NOMO-1 treated with dmso at 0.1 percent for 144 hours (cell line): ENCODE results near the gene SVIL.
"Not testable (repeated sequence)": the region's sequence is repeated elsewhere in the genome, so short reads cannot be mapped to it uniquely, and the experiment has no call there.

Experiments used
- DNase-seq: peaks from one replicate; lab custom pipeline; 2025; ENCODE audit not compliant: unreplicated experiment; lab: John Stamatoyannopoulos, UW

The SVIL gene

DNA sequence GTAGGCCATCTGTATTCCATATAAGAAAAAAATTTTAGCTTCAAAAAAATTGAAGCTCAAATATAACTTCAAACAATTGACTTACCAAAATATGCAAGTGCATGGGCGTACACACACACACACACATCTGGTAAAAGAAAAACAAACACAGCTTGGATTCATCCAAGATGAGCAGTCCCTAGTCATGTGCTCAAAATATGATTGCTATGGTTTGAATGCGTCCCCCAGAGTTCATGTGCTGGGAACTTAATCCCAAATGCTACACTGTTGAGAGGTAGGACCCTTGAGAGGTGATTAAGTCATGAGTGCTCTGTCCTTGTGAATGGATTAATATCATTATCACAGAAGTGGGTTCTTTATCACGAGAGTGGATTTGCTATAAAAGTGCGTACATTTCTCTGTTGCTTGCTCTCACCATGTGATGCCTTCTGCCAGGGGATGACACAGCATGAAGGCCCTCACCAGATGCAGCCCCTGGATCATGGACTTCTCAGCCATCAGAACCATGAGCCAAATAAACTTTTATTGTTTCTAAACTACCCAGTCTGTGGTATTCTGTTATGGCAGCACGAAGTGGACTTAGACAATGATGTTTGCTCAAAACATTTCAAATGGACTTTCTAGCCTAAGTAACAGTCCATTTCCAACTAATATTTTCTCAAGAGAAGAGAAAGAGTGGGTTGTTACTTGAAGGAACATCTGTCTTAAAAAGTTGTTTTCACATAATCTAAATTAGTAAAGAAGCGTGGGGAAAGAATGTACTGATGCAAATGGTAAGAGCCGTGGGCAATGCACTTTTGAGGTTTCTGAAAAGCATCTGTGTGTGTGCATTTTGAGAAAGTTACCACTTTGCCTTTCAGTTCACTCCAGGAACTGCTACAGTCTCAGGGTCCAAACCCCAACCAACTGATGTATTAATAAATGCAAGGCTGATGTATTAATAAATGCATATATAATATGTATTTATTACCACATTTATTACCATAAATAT is 15.1 kb upstream of the SVIL start:
- no peak for DNase-seq

DNA sequence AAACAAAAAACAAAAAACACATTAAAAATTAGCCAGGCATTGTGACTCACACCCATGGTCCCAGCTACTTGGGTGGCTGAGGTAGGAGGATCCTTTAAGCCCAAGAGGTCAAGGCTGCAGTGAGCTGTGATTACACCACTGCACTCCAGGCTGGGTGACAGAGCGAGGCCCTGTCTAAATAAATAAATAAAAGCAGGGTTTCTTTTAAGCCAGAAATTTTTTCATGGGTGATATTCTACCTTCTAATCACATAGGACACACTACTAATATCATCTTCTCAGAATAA is 14.2 kb upstream of the SVIL start:
- DNase-seq, result no peak

DNA sequence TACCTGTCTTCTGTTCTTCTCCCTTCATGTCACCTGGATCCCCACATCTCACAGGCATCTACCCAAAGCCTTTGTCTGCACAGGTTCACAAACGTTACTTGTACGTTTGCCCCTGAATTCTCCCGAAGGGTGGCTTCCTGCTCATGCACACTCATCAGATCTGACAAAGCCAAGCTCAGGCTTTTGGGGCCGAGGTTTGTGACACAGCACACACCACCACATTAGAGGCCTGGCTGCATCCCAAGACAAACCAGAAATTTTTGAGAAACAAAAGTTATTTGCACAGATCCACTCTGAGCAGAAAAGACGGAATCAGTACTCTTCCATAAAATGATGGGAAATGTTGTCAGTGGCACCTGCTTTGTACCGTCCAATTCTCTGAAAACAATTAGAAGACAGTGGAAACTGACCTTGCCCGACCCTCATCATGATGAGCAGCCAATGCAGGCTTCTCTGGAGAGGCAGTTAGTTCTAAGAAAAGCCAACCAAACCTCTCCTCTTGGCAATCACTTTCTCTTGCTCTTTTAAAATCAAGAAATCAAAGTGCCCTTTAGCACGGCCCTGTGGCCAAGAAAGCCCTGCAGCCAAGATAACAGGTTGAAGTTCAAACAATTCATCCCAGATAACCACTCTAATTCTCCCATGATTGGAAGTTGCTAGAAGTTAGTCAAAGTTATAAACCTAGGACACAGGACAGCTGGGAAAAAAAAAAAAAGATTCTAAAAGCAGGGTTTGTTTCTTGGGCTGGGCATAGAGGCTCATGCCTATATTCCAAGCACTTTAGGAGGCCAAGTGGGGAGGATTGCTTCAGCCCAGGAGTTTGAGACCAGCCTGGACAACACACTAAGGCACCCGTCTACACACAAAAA is 13.6 kb upstream of the SVIL start:
- no peak for DNase-seq

DNA sequence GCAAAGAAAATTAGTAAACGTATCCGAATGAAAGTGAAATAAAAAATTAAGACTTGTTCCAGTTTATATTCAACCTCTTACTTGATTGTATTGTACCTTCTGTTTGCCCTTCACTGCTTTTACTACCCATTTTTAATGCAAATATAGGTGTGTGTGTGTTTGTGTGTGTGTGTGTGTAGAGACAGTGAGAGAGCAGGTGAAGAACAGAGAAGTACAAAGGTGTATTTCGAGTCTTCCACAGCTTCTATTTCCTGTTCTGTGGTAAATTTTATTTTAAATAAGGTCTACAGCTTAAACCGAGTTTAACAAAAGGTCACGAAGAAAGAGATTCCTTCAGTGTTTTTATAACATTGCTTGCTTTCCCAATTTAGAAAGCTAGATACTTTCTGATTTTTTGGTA is 12.7 kb upstream of the SVIL start:
- no peak for DNase-seq

DNA sequence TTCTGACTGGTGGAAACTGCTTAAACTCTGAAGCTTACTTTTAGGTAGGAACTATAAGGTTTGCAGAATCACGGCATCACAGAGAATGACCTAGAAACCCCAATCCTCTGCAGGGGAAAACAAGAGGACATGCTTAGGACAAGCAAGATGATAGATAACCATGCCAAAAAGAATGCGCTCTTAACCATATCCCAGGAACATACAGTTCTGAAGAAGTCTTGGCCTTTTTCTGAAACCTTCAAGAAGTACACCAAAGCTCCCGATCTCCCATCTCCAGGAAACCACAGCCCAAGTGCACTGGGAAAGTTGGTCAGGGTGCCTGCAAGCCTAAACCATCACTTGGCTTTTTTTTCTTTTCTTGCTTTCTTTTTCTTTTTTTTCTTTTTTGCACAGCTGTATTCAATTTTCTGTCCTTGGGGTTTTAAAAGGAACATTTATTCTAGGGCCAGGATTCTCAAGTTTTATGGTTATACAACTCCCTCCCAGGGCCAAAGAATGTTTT is 12.2 kb upstream of the SVIL start:
- no peak for DNase-seq

DNA sequence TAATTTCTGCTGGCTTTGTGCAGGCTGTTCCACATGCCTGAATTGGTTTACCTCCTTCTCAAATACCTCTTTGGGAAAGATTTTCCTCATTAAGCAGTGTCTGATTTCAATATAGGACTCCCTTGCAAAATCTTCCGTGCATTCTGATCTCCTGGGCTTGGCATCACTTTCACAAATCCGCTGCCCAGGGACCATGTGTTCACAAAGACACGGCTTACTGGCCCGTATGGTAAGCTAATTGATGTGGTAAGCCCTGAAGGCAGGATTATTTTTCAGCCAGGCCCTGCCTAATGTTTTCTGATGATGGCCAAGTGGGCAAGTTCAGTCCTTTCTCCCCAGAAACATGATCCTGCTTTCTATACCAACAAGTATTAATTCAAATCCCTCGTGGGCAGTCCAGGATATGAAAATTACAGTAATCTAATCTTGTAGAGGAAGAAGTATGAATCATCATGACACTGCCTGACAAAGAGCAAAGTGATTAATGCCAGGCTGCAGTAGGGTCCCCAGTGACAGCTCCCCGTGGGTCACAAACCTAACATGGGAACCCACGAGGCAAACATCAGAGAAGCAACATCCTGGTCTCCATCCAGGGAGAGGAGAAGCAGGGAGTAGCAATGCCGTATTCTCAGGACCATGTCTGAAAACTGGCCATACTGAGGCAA is 11.6 kb upstream of the SVIL start:
- no peak for DNase-seq

DNA sequence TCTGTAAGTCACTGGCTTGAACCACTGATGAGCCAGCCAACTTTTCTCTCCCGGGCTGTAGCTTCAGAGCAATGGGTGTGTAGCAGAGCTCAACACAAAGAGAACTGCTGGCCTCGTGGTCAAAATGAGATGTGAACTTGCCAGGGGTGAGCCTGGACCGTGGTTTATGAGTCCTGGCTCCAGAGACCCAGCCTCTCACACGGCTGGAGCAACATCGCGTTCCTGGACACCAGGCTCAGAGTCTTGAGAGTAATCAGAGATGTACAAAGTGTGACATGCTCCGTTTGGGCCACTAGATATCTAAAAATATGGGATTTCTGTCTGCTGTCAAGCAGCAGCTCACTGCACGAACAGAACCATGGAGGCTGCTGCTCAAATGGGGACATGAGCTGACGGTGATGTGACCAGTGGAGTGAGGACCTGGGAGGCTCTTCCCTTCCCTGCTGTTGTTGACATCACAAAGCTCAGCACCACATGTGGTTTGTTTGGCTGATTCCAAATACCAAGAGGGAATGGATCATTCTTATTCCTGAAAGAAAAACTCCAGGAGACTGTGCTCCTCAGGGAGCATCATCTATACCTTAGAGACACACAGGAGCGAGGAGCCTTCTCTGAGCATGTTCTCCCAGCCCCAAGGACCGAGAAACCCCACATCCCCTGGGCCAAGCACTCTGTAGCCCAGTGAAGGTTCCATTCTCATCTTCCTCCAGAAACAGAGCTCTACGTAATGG is 9.2 kb upstream of the SVIL start:
- no peak for DNase-seq

DNA sequence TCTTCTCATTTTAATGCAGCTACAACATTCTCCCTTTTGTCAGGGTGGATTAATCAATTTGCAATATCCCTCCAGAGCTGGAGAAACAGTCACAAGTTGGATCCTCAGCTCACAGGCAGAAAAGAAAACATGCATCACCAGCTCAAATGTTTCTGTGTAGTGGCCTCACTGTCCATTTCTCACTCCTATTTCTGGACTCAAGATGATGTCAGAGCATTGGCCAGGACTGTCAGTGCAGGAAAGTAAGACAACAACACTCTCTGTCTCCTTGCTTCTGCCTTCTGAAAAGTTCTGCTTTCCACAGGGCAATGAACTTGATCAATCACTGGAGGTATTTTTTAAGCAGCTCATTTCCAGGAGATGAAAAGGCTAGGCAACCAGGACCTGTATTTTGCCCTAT is 8.2 kb upstream of the SVIL start:
- DNase-seq, result no peak

DNA sequence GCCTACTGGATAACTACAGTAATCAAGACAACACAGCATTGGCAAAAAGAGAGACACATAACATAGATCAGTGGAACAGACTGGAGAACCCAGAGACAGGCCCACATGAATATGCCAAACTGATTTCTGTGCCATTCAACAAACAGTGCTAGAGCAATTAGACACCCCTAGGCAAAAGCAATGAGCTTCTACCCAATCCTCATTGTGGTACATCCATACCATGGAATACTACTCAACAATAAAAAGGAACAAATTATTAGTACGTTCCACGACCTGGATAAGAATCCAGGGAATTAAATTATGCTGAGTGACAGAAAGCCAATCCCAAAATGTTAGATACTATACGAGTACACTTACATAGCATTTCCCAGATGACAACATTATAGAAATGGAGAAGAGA is 2.8 kb upstream of the SVIL start:
- no peak for DNase-seq

DNA sequence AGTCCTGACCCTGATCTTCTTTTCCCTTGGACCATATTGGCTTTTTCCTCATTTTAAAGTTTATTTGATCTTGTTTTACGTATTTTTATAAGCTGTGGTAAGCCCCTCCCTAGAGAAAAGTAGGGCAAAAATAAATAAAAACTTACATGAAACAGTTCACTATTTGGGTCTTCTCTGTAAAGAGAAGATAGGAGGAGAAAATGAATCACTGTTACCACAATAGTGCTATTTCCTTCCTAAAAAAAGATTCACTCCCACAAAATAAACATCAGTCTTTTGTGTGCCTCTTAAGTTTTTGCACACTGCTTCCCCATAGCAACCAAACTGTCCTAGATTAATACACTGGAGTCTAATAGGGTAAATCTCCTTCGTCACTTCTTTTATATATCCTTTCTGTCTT is 1.4 kb upstream of the SVIL start:
- DNase-seq, result peak; percentile 3

DNA sequence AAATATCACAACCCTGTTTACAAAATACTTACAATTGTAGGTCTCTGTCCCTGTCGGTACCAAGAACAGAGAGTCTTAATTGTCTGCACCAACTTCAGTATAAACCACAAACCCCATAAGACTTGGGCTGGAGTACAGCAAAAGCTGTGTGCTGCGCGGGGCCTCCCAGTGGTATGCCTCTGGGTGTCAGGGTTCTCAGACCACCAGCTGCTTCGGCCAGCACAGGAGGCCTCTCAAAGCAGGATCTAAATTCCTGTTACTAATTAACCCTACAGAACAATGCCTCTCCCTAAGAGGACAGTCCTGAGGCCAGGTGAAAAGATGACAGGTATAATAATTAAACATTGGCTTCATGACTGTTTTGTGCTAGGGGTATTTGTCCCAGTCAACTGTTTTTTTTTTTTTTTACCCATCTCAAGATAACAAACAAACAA is 957 bp upstream of the SVIL start:
- no peak for DNase-seq

DNA sequence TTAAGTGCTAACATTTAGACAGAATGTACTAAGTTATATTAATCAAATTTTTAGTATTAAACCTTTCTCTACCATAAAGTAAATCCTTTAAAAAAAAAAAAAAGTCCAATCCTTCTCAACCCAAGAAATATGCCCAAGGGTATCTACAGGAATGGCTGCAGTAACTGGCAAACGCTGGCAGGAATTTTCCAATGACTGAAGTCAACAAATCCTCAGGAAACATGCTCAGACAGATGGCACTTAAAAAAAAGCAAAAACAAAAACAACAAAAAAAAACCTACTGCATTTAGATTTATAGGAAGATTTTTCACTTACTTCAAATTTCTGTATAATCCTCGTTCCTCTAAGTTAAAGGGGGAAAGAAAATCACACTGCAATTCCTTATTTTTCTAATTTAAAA is 666 bp downstream of the SVIL start:
- no peak for DNase-seq

DNA sequence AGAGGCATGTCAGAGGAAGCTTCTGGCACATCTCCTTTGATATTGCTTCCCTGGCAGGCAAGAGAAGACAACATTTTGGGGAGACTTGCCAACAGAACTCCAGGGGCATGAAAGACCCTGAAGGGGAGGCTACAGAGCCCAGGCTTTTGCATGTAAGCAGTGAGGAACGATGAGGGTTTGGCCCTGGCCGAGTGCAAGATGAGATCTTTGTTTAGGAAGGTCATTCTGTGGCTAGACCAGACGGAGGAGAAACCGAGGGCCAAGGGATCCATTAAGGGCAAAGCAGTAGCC is 3.8 kb downstream of the SVIL start:
- DNase-seq, result no peak

DNA sequence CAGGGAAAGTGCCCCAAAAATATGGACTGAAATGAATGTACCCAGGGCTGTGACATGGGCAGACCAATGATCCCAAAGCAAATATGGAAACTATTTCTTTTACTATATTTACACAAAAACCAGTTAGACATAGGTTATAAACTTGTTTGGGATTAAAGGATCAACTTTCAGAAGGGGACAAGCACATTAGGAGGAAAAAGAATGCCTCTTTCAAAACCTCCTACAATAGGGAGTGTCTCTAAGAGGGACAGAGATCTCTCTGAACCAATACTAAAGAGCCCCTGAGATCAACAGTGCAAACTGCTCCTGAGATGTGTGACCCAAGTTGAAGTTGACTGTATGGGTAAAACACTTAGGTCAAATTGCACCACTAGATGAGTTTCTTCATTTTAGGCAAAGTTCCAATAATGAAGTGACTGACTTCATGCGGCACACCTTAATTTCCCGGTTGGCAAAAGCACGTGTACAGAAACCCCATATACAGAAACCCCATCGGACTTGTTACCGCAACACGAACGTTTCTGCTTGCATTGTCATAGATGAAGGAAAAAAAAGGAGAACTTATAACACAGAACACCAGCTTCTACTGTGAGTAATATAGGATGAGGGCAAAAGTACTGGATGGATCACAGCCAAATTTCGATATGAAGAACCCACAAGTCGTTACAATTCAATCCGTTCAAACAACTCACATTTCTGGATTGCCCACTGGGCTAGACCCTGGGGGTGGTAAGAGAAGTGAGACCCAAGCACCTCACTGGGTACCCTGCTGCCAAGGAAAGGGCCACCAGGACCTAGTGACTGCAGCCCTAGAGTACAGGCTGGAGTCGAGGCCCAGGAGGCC is 4.3 kb downstream of the SVIL start:
- DNase-seq, result peak; percentile 46

DNA sequence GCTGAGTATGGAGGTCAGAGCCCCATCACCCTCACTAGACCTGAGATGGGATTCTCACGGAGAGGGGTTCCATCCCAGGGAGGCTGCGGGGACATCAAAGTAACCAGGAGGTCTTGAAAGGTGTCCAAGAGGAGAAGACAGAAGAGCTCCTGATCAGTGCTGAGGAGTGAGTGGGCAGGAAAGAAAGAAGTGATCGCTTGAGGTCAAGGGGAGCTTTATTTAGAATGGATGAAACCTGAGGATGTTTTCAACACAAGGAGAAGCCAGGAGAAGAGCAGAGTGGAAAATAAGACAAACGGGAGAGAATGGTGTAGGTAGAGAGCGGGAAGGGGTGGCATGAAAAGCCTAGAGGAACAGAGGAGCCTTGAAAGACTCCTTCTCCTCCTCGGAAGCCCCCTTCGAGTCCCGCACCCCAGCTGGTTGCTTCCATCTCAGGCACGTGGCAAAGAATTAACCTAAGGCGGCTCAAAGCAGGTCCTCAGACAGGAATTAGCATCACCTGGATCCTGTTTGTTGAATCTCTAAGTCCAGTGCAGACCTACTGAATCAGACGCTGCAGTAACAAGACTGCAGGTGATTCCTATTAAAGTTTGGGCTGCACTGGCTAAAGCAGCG is 5.8 kb downstream of the SVIL start:
- DNase-seq, result no peak

DNA sequence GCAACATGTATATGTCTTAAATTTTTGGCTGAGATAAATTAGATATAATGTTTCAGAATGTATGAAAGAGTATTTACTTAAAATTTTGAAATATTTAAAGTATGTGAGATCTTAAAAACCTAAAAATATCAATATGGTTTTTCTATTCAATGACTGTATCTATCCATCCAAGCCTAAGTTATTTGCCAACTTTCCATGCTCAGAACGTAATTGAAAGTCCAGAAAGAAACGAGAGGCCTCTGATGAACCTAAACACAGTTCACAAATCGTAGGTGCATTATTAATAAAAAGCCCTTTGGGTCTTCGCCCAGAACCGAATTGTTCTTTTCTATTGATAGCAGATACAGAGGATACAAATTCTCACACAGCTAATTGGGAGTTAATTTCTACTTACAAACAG is 6.5 kb downstream of the SVIL start:
- DNase-seq, result no peak

DNA sequence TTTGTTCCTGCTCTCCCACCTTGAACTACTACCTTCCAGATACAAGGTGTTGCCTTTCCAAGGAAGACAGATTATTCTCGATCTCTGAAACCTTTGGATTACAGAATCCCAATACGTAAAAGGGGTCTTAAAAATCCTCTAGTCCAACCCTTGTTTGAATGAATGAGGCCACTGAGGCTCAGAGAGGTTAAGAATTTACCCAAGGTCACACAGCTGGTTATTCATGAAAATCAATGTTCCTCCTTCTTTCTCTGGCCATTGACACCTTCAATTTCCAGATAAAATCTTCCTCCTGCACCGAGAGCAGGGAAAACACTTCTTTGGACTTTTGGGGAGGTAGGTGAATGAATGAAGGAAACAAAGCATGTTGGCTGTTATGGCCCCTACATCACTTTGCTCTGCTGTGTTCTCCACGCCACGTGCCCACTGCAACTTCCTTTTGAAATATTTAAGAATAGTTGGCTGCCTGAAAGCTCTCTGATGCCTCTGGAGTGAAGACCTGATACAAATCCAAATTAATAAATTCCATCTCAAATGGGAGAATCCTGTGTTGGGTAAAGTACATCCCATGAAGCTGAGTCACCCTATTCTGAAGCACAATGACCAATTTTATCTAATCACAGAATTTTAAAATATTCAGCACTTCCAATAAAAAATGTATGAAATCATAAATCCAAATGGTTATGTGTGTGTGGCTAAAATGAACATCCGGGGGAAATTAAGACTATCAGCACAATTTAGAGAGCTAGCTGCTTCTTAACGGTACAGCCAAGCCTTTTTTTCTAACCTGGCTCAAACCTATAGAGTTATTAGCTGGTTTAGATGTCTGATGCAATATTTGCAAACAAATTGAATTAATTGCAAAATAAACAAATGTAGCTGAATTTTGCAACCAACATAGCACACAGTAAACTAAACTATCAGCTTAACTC is 7.3 kb downstream of the SVIL start:
- no peak for DNase-seq

DNA sequence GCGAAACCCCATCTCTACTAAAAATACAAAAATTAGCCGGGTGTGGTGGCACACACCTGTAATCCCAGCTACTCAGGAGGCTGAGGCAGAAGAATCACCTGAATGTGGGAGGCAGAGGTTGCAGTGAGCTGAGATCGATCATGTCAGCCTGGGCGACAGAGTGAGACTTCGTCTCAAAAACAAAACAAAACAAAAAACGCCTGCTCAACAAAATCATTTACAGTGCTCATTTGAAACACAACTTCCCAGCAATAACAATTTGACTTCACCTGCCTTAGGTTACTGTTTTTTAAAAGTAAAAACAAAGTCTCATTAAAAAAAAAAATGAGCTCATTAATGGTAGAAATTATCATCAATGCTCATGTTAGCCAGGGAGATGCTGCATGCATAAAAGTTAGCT is 10.4 kb downstream of the SVIL start:
- not testable (repeated sequence) for DNase-seq

DNA sequence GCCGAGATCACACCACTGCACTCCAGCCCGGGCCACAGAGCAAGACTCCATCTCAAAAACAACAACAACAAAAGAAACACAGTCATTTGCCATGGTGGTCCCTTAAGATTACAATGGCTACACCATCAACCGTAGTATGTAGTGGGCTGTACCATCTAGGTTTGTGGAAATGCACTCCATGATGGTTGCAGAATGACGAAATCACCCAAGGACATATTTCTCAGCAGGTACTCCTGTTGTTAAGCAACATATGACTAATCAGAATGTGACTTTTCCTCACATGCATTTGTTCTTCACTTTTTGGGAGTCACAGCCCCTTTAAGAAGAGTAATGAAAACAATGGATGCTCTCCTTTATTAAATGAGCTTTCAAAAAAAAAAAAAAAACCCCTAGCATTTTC is 11.0 kb downstream of the SVIL start:
- no peak for DNase-seq
